HG03565 (cell line): ENCODE measurements around the gene MRPL17.
"Not testable (repeated sequence)": the region's sequence is repeated elsewhere in the genome, so short reads cannot be mapped to it uniquely, and the experiment has no call there.

Experiments used
- ATAC-seq: cut with Tn5 transposase; IDR thresholded peaks from one replicate; pipeline ENCODE4 v1.9.1; 2021; ENCODE audit warnings: mild to moderate bottlenecking, moderate library complexity; ENCODE audit not compliant: unreplicated experiment

MRPL17 gene

DNA sequence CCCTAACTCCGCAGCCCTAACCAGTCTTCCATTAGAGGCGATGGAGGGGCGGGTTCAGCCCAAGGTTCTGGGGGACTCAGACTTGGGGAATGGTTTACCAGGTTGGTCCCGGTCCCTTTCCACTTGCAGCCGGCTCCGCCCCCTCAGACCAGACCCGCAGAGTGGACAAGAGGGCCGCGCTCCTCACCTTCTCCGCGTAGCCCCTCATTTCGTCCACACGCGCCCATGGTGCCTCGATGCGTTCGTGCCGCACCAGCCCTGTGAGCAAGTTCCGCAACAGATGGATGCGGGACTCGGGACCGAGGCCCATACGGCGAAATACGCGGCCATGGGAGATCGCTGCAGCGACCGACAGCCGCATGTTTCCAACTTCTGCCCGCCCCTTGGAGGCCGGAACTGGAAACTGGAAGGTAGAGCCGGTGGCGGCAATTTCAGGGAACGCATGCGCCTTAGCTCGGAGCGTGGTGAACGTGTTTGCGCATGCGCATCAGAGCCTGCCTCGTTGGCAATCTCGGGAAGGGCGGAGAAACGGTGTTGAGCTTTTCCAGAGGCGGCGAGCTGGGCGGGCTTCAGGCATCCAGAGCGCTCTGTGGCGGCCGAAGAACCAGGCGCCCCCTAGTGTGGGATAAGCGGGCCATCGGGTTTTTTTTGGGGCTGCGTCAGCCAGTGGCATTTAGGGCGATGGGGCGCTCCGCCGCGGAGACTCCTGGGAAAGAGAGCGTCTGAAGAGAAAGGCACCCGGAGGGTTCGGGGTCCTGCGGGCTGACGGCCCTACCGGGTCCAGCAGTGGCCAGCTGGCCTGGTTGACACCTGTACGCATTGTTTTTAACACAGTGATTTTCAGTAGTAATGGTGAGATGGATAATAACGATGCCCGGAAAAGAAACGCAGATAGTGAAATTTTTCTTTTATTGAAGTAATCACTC is at the start of gene MRPL17:
TSS of gene MRPL17 (minus strand) at position 405 of the 926 bp plus-strand sequence. CDS start at position 361, 44 bp downstream.
- ATAC-seq = peak; percentile 82

DNA sequence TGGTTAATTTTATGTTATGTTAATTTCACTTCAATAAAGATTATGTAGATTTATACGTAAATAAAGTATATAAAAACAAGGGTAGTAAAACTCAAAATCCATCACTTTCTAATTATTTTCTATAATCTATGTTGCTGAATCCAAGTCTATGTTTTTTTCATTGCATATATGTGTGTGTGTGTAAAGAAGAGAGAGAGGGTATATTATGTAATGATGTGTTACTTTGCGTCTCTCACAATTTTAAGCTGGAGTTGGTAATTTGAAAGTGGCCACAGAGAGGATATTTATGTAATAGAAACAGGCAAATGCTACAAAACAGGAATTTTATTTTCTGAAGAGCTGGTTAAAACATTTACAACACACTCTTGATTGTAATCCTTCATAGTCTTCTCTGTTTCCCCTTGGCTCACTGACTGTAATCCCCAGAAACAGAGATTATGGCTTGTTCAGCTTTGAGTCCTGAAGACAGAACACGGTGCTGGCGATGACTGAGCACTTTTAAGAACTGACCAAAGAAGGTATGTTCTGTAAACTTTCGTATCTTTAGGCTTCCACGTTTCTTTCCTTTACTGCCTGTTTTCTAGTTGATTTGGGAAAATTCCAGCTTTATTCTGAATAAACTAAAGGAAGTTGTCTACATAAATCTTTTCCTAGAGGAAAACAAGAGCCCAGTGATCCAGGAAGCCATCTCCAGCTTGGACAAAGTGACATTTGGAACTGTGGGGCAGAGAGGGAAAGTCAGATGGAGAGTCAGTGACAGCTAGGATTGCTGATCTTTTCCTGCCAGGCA is 45.0 kb upstream of the MRPL17 start:
- no peak for ATAC-seq

DNA sequence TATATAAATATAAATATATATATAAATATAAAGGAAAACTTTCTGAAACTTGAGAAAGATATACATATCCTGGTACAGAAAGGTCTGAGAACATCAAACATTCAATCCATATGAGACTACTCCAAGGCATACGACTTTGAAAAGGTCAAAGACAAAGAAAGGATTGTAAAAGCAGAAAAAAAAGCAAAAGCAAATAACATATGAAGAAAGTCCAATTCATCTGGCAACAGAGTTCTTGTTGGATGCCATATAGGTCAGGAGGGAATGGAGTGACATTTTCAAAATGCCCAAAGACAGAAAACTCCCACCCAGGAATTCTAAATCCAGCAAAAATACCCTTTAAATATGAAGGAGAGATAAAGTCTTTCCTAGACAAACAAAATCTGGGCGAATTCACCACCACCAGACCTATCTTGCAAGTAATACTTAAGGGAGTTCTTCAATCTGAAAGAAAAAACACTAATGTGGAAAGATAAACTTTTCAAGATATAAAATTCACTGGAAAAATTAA is 42.3 kb upstream of the MRPL17 start:
- ATAC-seq = no peak

DNA sequence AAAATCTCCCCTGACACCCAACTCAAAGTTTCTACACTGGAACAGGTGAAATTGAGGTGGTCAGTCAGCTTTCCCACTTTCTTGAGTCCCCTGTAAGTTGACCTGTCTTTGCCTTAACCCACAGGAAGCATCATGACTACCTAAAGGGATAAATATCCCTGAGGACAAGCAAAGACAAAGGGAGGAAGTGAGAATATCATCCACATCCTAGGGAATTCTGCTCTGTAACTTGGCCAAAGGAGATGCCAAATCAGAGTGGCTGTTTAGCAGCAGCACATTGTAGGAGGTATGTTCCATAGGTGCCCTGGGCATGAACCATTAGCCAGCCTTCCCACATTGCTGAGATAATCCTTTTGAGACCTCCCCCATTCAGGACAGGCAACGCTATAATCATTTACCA is 40.9 kb upstream of the MRPL17 start:
- ATAC-seq = no peak

DNA sequence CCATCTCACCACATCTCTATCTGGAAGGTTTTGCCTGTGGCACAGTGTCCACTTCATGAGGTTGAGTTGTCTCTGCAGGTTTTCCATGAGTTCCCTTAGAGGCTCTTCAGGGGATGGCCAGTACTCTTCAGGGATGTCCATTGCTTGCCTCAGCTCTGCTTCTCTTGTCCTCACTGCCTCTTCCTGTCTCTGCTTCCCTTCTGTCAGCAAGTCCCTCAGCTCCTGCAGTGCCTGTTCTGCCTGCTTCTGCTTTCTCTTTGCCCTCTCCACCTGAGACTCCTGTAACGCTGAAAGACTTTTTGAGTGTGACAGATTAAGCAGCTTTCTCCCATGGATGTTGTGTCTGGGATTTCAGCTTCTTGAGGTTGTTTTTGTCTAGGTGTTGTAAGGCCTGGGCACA is 38.2 kb upstream of the MRPL17 start:
- ATAC-seq = no peak

DNA sequence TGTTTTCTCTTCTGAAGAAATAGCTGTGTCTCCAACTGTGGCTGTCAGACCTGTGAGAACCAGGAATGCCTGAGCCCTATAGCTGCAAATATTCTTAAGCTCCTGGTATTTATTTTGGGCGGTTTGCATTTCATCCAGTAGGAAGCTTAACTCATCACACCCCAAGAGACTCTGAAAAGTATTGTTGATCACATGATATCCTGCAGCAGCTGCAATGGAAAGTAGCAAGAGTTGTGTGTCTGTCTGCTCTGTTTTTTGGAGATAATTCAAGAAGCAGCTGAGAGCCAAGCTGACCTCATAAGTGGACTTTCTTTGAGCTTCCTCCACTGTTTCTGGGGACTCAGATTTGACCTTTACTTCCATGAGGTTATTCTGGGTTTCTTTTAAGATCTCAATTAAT is 36.4 kb upstream of the MRPL17 start:
- ATAC-seq = no peak

DNA sequence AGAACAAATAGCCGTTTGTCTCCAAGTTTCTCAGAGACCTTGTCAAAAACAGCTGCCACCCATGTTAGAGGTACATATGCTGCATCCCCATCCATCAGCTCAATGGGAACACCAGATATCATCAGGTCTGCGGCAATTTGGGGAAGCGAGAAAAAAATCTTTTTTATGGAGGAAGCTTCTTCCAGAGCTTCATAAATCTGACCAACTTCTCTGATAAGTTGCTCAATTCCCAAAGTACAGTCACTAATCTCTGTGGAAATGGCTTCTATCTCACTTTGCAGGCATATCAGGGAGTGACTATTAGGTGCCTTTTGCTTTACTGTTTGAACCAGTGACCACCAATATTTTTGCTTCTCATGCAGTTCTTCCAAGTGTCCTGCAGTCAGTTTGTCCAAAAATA is 34.3 kb upstream of the MRPL17 start:
- ATAC-seq = no peak

DNA sequence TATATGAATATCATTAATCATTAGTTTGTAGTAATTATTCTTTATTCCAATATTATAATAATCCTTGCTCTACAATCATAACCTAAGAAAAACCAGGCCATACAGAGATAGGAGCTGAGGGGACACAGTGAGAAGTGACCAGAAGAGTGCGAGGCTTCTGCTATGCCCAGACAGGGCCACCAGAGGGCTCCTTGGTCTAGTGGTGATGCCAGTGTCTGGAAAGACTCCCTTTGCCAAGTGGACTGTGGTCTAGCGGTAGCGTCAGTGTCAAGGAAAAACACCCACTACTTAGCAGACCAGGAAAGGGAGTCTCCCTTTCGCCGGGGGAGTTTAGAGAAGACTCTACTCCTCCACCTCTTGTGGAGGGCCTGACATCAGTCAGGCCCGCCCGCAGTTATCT is 28.4 kb upstream of the MRPL17 start:
- ATAC-seq = not testable (repeated sequence)

DNA sequence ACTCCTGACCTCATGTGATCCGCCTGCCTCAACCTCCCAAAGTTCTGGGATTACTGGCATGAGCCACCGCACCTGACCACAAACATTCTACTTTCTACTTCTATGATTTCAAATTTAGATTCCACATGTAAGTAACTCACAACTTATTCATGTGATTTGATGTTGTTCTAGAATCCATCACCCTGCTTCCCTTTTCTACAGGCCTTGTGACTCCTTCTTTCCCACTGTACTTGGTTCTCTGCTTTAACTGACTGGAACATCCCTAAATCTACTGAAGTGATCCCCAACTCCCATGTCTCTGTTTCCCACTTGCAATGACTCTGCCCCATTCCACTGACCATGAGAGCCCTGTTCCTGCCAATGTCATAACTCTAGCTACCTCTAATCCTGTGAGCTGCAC is 25.7 kb upstream of the MRPL17 start:
- ATAC-seq = no peak

DNA sequence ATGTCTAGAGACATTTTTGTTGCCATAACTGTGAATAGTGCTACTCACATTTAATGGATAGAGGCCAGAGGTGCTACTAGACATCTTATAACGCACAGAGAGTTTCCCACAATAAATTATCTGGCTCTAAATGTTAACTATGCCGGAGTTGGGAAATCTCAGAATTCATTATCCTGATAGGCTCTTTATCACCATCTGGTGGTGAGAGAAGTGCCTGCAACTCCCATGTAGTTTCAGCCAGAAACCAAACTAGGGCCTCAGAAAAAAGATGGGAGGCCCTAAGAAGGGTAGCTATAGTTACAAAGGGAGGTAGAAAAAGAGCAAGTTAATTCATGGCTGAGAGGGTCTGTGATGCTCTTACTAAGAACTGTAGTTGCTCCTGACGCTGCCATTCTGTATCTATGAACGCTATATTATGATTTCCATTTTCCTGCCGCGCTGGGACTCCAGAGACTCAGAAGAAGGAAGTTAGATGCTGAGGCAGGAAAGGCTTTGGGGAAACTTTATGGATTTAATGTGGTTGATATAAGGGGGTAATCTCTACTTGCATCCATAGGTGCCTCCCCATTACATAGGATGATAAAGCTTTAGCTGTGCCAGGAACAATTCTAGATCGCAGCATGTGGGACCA is 22.9 kb upstream of the MRPL17 start:
- ATAC-seq = peak; percentile 54

DNA sequence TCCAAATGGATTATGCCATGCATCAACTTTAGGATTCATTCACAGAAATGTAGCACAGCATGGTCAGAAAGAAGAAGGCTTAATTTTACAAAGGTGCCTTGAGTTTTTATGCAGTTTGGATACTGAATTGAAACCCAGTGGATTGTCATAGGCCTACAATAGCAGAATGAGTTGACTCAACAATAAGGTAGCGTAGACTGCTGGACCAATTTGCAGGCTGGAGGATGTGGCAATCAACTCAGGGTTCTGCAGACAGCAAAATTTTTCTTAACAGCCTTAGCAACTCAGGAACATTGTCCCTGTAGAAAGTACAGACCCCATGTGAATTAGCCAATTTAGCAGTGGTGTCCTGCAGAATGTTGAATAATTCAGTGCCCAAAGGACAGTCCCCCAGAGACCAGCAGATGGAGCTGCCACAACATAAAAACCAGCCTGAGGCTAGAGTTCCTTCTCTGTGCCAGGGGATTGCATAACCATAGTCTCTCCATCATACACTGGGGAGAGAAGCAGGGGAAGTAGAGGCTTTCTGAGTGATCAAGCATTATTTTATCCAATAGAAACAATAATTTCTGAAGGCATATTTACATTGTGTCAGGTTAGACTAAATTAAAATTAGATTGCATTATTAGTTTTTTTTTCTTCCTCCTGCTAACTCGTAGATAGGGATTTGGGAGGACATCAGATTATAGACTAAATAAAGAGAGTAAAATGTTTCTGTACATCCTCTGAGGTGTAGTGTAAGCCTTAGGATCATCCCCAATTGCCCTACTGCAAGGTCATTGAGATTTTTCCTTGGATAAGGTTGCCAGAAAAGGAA is 20.3 kb upstream of the MRPL17 start:
- no peak for ATAC-seq

DNA sequence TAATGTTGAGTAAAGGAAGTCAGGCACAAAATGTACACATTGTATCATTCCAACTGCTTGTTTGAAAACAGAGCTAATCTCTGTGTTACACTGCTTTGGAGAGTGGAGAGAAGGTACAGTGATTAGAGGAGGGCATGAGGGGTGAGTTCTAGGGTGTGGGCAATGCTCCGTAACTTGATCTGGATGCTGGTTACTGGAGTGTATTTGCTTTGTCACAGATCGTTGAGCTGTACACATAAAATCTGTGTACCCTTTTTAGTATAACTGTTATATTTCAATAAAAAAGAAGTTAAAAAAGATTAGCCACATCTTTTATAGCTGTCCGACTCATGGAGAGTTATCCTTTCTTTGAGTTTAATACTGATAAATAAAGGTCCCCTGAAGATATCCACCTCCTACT is 18.8 kb upstream of the MRPL17 start:
- not testable (repeated sequence) for ATAC-seq

DNA sequence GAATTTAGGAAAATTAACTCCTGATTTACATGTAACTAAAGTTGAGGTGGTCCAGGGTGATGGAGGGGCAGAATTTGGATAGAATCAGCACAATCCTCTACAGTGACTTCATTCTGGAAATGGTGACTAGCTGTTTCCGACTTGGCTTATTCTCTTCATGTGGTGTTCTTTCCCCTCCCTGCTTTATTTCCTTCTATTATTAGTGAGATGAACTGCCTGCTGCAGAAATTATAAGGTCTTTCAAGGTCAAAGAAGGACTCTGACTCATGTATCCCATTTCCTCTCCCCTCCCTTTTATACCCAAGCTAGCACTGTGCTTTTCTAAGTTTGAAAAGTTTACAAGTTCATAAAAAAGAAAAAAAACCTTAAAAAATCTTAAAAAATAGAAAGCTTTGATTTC is 12.2 kb upstream of the MRPL17 start:
- no peak for ATAC-seq

DNA sequence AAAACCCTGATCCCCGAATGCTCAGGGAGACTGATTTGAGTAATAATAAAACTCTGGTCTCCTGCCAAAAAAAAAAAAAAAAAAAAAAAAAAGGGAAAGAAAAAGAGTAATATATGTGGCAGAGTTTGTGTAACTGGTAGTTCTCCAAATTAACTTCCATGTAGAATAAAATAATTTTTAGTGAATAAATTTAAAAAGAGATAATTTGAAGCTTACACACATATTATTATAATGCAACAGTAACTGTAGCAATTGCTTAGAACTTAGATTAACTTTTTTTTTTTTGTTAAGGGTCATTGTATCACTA is 11.0 kb upstream of the MRPL17 start:
- no peak for ATAC-seq

DNA sequence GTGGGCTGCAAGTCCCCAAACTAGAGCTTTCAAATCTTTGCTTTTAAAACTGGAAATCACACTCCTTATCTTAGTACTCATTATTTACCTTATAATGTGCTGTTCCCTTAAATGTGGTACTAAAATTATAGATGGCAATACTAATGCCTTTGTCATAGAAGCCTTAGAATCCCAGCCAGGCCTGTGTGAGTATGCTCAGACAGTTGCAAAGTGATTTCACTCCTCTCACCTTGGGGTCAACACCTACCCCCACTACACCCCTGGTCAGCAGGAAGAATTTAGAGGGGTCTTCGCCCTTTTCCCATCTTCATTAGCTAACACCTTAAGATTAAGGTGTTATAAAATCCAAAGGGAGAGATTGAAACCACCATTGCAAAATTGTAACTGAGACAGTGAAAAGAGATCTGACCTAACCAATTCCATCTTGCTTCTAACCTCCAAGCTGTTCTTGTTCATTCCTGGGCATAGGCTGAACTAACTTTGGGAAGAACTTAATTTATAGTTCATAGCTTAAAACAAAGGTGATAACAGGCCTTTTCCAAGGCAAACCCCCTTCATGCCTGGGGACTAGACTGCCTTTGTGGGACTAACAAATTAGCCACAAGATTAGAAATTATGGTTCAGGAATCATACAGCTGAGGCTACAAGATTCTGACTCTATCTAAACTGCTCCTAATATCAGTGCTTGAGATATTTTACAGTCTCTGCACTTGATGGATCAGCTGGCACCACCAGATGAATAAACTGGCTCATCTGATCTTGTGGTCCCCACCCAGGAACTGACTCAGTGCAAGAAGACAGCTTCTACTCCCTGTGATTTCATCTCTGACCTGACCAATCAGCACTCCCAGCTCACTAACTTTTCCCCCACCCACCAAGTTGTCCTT is 10.4 kb upstream of the MRPL17 start:
- ATAC-seq = no peak

DNA sequence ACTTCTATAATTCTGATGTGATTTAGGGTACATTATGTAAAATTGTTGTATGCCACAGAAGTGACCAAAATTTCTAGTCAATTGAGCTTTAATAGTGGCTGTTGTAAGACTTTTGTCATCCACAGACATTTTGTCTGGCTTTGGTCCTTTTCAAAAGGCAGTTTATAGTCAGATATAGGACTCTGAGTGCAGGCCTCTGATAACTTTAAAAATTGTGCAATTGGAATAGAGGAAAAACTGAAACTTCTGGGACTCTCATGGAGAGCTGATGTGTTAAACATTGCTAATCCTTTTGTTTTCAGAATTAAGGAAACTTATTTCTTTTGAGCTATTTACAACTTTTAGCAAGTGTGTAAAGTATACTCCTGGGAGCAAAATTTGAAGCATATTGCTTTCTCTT is 9.0 kb upstream of the MRPL17 start:
- no peak for ATAC-seq

DNA sequence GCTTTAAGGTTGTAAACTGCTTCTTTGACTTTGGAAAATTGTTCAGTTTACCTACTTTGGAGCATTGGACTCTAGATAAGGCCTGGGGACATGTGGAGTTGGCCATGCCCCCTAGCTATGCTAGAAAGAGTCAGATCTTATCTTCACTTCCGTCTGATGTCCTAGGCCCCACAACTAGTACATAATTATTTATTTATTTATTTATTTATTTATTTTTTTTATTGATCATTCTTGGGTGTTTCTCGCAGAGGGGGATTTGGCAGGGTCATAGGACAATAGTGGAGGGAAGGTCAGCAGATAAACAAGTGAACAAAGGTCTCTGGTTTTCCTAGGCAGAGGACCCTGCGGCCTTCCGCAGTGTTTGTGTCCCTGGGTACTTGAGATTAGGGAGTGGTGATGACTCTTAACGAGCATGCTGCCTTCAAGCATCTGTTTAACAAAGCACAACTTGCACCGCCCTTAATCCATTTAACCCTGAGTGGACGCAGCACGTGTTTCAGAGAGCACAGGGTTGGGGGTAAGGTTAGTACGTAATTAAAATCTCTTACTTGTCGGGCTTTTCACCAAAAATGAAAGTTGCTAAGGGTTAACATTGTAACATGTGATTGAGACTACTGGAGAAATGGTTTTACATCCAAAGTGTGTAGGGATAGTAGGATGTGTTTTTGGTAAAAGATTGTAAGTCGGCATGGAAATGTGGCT is 7.4 kb upstream of the MRPL17 start:
- ATAC-seq = not testable (repeated sequence)

DNA sequence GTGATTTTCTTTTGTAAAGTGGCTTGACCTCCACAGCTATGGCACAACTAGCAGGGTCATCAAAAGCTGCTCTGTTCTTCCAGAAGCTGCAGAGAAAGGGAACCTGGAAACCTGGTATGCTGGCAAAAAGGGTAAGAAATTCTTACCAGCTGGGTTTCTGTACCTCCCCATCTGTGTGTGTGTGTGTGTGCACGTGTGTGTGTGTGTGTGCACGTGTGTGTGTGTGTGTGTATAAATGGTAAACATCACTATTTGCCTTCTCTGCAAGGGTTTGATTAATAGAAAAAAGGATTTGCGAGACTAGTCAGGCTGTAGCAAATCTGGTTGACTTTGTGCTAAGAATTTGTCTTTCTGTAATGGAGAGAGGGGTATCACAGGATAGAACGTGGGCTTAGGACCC is 4.7 kb upstream of the MRPL17 start:
- no peak for ATAC-seq

DNA sequence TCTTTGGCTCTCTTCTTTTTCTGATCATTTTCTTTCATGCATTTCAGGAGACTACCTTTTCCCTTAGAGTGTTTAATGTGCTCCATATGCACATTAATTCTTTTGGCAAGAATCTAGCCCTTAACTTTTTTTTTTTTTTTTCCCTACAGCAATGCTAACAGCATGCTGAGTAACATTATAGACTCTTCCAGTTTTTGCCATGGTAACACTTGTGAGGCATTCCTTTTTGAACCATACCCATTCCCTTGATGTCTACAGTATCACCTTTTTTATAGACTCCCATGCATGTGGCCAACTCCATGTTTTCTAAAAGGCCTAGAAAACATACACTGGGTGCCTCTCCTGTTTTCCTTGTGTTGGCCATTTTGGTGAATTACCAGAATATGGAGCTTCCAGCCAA is 2.9 kb upstream of the MRPL17 start:
- no peak for ATAC-seq
